HepG2 (cell line): ENCODE results near the gene SOAT2. TPM values are rescaled to one million over a fixed set of nuclear protein-coding genes. Genes with fewer than 3 reads are reported as not detected.

Experiments
- ARNT2 ChIP-seq: sonication (generic); formaldehyde crosslinking; IDR thresholded peaks from 2 replicates; pipeline ENCODE4 v1.8.0; 2022; ENCODE audit warnings: mild to moderate bottlenecking, low read depth, missing genetic modification reagents, moderate library complexity
- ATF7-NPFF ChIP-seq: sonication (generic); formaldehyde crosslinking; IDR thresholded peaks from 2 replicates; pipeline ENCODE4 v1.8.1; 2023; ENCODE audit warnings: mild to moderate bottlenecking, low read depth, missing genetic modification reagents, moderate library complexity
- CAMTA2 ChIP-seq: sonication (generic); formaldehyde crosslinking; IDR thresholded peaks from 2 replicates; pipeline ENCODE4 v1.4.0; 2020; ENCODE audit warnings: mild to moderate bottlenecking, missing genetic modification reagents, borderline replicate concordance
- CREB3 ChIP-seq: sonication (generic); formaldehyde crosslinking; IDR thresholded peaks from 2 replicates; pipeline ENCODE4 v1.5.0; 2020; ENCODE audit warnings: missing genetic modification reagents
- DZIP1 ChIP-seq: sonication (generic); formaldehyde crosslinking; IDR thresholded peaks from 2 replicates; pipeline ENCODE4 v1.5.0; 2020; ENCODE audit warnings: mild to moderate bottlenecking, missing genetic modification reagents
- FOSL2 ChIP-seq: sonication (generic); formaldehyde crosslinking; IDR thresholded peaks from 2 replicates; pipeline ENCODE4 v1.4.0; 2020; ENCODE audit warnings: missing genetic modification reagents
- GZF1 ChIP-seq: sonication (generic); formaldehyde crosslinking; IDR thresholded peaks from 2 replicates; pipeline ENCODE4 v1.5.1; 2020; ENCODE audit warnings: mild to moderate bottlenecking, missing genetic modification reagents
- MAZ ChIP-seq, 2 experiments: sonication (generic) in 1 of 2; formaldehyde crosslinking in 1 of 2; IDR thresholded peaks; 2 replicates each; pipeline versions ENCODE4 v1.5.0 to v1.6.1; 2012 to 2020; ENCODE audit warnings: low read depth in 2 of 2, mild to moderate bottlenecking in 2 of 2, borderline replicate concordance in 1 of 2, improper control_type of control experiment in 1 of 2, low read length in 1 of 2, missing genetic modification reagents in 1 of 2, moderate library complexity in 1 of 2
- MYNN ChIP-seq: sonication (generic); formaldehyde crosslinking; IDR thresholded peaks from 2 replicates; pipeline ENCODE4 v1.4.0; 2020; ENCODE audit warnings: mild to moderate bottlenecking, low read depth, missing genetic modification reagents
- NBN ChIP-seq: fragments of 450-650 bp; conservative IDR thresholded peaks from 2 replicates; pipeline ENCODE4 v1.6.1; 2017
- NR2F2 ChIP-seq: IDR thresholded peaks from 2 replicates; pipeline ENCODE4 v1.6.1; 2012; ENCODE audit warnings: low read depth, inconsistent platforms, borderline replicate concordance
- SKI ChIP-seq: fragments of 450-650 bp; IDR thresholded peaks from one replicate; pipeline ENCODE4 v1.6.1; 2018; ENCODE audit warnings: mild to moderate bottlenecking; ENCODE audit not compliant: partially characterized antibody
- SRSF9 ChIP-seq: fragments of 200-400 bp; formaldehyde crosslinking; IDR thresholded peaks from 2 replicates; pipeline ENCODE4 v1.6.1; 2018; ENCODE audit warnings: borderline replicate concordance, mild to moderate bottlenecking, low read depth, low read length; ENCODE audit not compliant: insufficient read depth, poor library complexity, severe bottlenecking
- USF2 ChIP-seq, 2 experiments: sonication (generic) in 1 of 2; formaldehyde crosslinking in 1 of 2; IDR thresholded peaks; 2 replicates each; pipeline versions ENCODE4 v1.5.1 to v1.6.1; 2011 to 2020; ENCODE audit warnings: borderline replicate concordance in 1 of 2, low read depth in 1 of 2, low read length in 1 of 2, mild to moderate bottlenecking in 1 of 2, missing genetic modification reagents in 1 of 2, moderate library complexity in 1 of 2
- ZBTB21 ChIP-seq: sonication (generic); formaldehyde crosslinking; IDR thresholded peaks from 2 replicates; pipeline ENCODE4 v1.4.0; 2020; ENCODE audit warnings: missing genetic modification reagents
- ZEB1 ChIP-seq: IDR thresholded peaks from 2 replicates; pipeline ENCODE4 v1.6.1; 2012; ENCODE audit warnings: mild to moderate bottlenecking, low read depth, inconsistent platforms; ENCODE audit not compliant: insufficient replicate concordance
- ZNF124 ChIP-seq: sonication (generic); formaldehyde crosslinking; IDR thresholded peaks from 2 replicates; pipeline ENCODE4 v1.4.0; 2020; ENCODE audit warnings: missing genetic modification reagents
- ZNF383 ChIP-seq: sonication (generic); formaldehyde crosslinking; IDR thresholded peaks from 2 replicates; pipeline ENCODE4 v1.4.0; 2020; ENCODE audit warnings: missing genetic modification reagents, mild to moderate bottlenecking, borderline replicate concordance
- ZNF563 ChIP-seq: sonication (generic); formaldehyde crosslinking; IDR thresholded peaks from 2 replicates; pipeline ENCODE4 v1.8.0; 2022; ENCODE audit warnings: mild to moderate bottlenecking, moderate library complexity, missing genetic modification reagents
- ZNF746 ChIP-seq: sonication (generic); formaldehyde crosslinking; IDR thresholded peaks from 2 replicates; pipeline ENCODE4 v1.8.0; 2022; ENCODE audit warnings: mild to moderate bottlenecking, missing genetic modification reagents
- ZNF792 ChIP-seq: IDR thresholded peaks from 2 replicates; pipeline ENCODE4 v1.6.1; 2016
- ZSCAN20 ChIP-seq: sonication (generic); formaldehyde crosslinking; IDR thresholded peaks from 2 replicates; pipeline ENCODE4 v1.4.0; 2020; ENCODE audit warnings: missing genetic modification reagents, mild to moderate bottlenecking, borderline replicate concordance
- ZZZ3 ChIP-seq: sonication (generic); formaldehyde crosslinking; IDR thresholded peaks from 2 replicates; pipeline ENCODE4 v1.4.0; 2020; ENCODE audit warnings: missing genetic modification reagents, mild to moderate bottlenecking, borderline replicate concordance
- polyA plus RNA-seq, 8 experiments: library from polyadenylated mRNA; depleted of rRNA in 3 of 8; stranded (reverse) in 7 of 8; unstranded in 1 of 8; fragments of >200 nt; fragmentation: Illumina TruSeq in 4 of 8; extraction: Trizol in 4 of 8; gene quantifications; 2 replicates each; pipeline versions ENCODE4 v1.2.1 to v1.2.3, GENCODE V29; 2011 to 2016; ENCODE audit warnings: low read depth in 4 of 8, missing spikeins in 1 of 8, mixed read lengths in 1 of 8; ENCODE audit not compliant: insufficient read depth in 1 of 8
- total RNA-seq, 5 experiments: library from RNA; depleted of rRNA; stranded (reverse); fragments of >200 nt; fragmentation: Illumina TruSeq; extraction: Trizol; gene quantifications; 2 replicates each; pipeline ENCODE4 v1.2.3, GENCODE V29; 2016; ENCODE audit warnings: low read depth in 1 of 5

SOAT2 gene
- total and polyA plus RNA-seq, 2 of the 13 experiments (the other 11 are each of a cell fraction or from before 2014, with no cell fraction given) = 14.9 to 108 TPM

GRCh38 chr12:53078425-53079225 lies 24.7 kb upstream of the SOAT2 start (continued):
- no peak for TF ChIP-seq MAZ (IDR thresholded peaks at IDR 0.05; ENCODE audit: borderline replicate concordance, low read depth, low read length)
- TF ChIP-seq MAZ (CRISPR knock-in tag; IDR thresholded peaks at IDR 0.05; ENCODE audit: low read depth) = no peak; the same call in 1 of the 2 replicates
- no peak for TF ChIP-seq ZNF746 (CRISPR knock-in tag)
- no peak for TF ChIP-seq NR2F2
- TF ChIP-seq ZZZ3 (CRISPR knock-in tag) = 0 out of 2 replicates have a peak, but pooled peaks have one; percentile 15
- no peak for TF ChIP-seq ZEB1
- no peak for TF ChIP-seq ZSCAN20 (CRISPR knock-in tag)
- no peak for TF ChIP-seq FOSL2 (CRISPR knock-in tag)
- TF ChIP-seq DZIP1 (CRISPR knock-in tag) = no peak
- TF ChIP-seq ZBTB21 (CRISPR knock-in tag) = no peak
- TF ChIP-seq ZNF383 (CRISPR knock-in tag) = no peak
- no peak for TF ChIP-seq NBN
- no peak for TF ChIP-seq ZNF563 (CRISPR knock-in tag)
- TF ChIP-seq MYNN (CRISPR knock-in tag) = peak; percentile 54; the same call in 1 of the 2 replicates
- peak; percentile 6; the same call in 1 of the 2 replicates for TF ChIP-seq ZNF124
- no peak for TF ChIP-seq CREB3
- TF ChIP-seq ATF7-NPFF = peak; percentile 68; the same call in 1 of the 2 replicates
- 0 out of 2 replicates have a peak, but pooled peaks have one; percentile 29 for TF ChIP-seq GZF1 (CRISPR knock-in tag)
- peak; percentile 71; the same call in 1 of the 2 replicates for TF ChIP-seq CAMTA2 (CRISPR knock-in tag)
- TF ChIP-seq ZNF792 = peak; percentile 1; the same call in 1 of the 2 replicates
- no peak for TF ChIP-seq SRSF9
- no peak for TF ChIP-seq SKI
- TF ChIP-seq ARNT2 (CRISPR knock-in tag) = peak; percentile 63; the same call in 1 of the 2 replicates
- TF ChIP-seq USF2 (IDR thresholded peaks at IDR 0.05; ENCODE audit: low read depth, low read length) = no peak
- peak; percentile 64; the same call in 1 of the 2 replicates for TF ChIP-seq USF2 (CRISPR knock-in tag; IDR thresholded peaks at IDR 0.05; ENCODE audit: borderline replicate concordance)
